Activated T-cell treated with anti-CD3 and anti-CD28 coated beads for 24 hours (primary cell): Measurements from ENCODE around the gene DMPK.
A peak's percentile ranks its signal among the peaks of the same experiment; 100 is the strongest.

Source experiments
- DNase-seq: peaks from one replicate; pipeline ENCODE4 v3.0.0-alpha.2; 2020; ENCODE audit warnings: low read depth

The DMPK gene

DNA sequence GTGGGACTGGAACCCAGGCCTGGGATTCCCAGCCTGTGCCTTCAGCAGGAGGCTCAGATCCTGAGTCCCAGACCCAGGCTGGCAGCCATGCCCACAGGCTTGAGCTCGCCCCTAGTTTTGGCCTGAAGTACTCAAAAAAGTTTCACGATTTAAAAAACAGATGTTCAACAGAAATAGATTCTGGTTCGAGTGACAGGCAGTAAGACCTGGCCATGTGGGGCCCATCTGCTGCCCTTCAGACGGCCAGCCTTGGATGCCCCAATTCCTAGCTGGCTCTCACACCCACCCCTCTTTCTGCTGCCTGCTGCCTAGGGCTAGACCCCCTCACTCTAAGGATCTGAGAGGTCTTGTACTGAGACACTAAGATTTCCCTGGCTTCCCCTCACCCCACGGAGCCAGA is 2.8 kb upstream of the DMPK start:
- no peak for DNase-seq

DNA sequence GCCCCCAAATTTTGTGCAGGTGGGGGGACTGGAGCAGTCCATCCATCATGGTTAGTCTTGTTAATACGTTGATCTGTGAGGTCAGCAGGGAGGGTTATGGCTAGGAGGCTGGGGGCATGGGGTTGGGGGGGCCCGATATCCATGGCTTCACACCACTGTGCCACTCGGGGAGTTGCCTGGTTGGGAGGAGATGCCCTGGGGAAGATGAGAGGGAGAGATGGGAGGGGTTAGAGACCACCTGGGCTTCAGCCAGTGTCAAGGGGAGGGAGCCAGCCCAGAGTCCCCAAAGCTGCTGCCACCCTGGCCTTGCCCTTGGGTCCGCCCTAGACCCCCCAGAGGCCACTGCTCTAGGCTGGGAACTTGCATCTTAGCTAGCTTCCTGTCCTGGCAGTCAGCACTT is 1.8 kb upstream of the DMPK start:
- no peak for DNase-seq

DNA sequence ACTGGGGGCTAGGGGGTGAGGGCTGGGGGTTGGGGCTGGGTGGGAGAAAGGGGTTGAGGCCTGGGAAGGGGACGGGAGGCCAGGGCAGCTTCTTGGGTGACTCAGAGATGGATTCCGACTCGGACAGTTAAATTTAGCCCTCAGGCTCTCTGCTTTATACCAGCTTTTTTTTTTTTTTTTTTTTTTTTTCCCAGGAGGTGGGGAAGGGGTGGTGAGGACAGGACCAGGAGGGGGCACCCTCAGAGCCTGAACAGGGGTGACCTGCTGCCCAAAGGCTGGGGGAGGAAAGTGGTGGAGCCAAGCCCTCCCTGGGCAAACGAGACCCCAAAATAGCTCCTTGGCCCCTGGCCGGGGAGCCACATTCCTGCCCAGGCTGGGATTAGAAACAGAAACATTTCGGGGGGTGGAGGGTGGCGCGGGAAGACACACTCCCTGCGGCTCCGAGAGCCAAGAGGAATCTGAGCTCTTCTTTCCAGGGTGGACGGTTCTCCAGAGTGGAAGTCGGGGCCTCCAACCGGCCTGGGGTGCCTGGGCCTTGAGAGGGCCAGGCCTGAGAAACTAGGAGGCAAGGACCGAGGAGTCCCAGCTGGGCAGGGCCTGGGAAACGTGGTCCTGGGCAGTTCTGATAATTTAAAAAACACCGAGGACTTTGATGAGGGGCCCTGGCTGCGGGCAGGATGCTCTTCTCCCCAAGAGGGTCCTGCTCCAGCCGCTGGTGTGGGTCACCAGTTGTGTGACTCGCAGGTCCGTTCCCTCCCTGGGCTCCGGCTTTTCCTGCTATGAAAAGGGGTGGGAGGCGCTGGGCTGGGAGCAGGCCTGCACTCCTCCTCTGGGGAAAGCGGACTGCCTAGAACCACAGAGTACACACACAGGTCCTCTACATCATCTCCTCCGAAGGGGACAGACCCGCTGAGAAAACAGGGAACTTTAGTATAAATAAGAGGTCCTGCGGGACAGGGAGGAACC is 813 bp upstream of the DMPK start:
- no peak for DNase-seq

DNA sequence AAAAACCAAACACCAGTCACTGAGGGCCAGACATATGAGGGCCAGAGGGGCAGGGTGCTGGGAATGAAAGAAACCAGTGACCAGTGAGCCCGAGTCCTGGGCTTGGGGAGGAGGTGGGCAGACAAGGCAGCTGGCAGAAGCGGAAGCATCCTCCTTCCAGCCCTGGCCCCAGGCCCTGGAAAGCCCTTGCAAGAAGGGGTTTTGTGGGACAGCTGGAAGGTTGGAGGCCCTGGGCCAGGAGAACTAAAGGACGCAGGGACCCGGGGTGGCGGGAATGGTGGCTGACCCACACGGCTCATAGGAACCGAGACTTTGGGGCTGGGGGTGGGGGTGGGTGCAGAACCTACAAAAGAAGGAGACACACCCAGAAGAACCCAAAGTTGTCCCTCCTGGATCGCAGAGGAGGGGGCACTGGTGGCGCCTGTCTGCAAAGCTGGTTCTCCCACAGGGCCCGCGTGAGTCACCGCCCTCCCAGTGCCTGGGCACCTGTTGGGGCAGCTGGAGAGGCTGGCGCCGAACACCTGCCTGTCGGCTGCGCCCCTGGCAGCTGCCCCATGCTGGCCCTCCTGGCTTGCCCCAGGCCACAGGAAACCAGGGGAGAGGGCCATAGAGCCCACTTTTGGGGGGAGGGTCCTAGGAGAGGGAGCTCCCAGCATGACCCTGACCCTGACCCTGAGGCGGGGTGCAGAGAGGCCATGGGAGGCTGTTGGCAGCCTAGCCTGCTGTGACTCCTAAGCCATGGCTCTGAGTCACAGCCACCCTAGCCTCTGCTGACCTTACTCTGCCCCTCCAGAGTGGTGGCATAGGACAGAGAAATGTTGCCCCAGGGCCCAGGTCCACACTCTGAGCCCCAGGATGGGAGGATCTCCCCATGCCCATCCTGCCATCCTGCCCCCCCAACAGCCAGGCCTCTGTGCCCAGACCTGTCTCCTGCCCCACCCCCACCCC is 802 bp downstream of the DMPK start:
- DNase-seq: no peak

DNA sequence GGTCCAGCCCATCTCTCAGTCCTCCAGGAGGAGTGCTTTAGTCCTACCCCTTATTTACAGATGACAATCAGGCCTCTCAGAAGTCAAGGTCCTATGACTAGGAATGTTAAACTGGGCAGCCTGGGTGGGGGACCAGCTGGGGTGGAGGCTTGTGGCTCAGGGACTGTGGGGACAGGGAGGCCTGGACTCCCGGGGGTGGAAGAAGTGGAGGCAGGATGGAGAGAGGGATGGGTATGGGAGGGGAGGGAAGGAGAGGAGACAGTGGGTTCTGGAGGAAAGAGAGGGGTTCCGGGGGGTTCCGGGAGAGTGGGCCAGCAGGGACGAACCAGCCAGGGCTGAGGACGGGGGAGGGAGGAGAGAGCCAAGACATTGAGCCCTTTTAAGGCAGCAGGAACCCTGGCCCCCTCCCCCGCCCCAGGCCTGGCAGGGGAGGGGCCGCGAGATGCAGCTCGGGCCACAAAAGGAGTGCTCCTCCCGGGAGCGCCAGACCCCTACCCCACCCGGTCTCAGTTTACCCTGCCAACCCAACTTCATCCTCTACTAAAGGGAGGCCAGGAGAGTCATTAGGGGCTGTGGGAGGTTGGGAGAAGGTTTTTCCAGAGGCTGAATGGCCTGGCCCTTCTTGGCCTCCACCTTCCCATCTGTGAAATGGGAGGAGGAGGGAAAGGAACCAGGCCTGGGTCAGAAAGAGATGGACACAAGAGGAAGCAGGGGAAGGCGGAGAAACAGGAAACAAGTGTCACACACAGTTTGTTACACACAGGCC is 1.7 kb downstream of the DMPK start:
- DNase-seq: no peak

DNA sequence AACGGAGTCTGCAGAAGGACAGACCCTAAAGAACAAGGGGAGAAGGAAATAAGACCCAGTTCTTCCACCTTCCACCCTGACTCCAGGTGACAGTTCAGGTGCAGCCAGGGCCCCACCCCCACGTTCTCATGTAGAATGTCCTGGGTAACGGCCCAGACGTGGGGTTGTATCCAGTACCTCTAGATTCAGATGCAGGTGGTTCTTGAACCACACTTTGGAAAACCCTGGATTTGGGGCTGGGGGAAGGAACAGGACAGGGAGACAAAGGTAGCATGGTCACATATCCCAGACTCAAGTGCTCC is 2.2 kb downstream of the DMPK start:
- no peak for DNase-seq

DNA sequence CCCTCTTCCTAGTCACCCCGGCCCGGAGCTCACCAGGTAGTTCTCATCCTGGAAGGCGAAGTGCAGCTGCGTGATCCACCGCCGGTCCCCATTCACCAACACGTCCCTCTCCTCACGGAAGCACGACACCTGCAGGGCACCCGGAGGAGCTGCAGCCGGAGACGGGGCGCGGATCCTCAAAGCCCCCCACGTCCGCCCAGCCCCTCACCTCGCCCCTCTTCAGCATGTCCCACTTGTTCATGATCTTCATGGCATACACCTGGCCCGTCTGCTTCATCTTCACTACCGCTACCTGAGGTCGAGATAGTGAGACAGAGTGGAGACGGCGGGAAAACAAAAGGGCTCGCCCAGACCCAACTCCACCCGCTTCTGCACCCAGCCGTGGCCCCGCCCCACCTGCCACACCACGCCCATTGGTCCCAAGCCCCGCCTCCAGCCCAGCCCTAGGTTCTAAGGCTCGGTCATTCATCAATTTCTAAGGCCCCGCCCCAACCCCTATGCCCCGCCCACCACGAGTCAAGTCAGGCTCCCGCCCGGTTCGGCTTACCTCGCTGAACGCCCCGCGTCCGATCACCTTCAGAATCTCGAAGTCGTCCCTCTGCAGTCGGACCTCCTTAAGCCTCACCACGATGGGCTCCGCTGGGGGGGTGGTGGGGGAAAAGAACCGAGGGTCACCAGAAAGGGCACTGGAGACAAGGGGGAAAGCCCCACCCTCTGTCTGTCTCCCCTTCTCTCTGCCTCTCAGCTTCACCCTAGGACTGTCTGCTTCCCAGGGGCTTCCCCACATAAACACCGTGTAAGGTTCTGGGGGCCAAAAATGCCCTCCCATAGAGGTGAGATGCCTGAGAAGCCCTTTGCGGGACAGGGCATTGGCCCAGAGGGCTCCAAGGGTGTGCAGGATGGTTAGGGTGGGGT is 2.8 kb downstream of the DMPK start:
- DNase-seq: peak; percentile 83

DNA sequence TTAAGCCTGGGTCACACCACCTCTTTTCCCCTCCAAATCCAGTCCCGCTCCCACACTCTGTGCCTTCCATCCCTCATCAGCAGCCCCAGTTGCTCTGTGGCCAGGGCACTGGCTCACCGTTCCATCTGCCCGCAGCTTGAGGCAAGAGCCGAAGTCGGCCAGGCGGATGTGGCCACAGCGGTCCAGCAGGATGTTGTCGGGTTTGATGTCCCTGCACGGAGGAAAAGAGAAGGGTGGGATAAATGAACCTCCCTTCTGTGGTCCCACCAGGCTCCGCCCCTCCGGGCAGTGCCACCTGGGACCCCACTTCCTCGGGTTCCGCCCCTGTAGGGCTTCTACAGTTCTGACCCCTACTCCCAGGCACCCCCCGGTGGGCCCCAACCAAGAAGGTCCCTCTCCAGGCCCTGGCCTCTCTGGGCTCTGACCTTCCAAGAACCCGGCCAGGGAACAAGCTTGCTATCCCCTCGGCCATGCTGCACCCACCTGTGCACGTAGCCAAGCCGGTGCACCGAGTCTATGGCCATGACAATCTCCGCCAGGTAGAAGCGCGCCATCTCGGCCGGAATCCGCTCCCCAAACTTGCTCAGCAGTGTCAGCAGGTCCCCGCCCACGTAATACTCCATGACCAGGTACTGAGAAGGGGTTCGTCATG is 4.2 kb downstream of the DMPK start:
- no peak for DNase-seq

DNA sequence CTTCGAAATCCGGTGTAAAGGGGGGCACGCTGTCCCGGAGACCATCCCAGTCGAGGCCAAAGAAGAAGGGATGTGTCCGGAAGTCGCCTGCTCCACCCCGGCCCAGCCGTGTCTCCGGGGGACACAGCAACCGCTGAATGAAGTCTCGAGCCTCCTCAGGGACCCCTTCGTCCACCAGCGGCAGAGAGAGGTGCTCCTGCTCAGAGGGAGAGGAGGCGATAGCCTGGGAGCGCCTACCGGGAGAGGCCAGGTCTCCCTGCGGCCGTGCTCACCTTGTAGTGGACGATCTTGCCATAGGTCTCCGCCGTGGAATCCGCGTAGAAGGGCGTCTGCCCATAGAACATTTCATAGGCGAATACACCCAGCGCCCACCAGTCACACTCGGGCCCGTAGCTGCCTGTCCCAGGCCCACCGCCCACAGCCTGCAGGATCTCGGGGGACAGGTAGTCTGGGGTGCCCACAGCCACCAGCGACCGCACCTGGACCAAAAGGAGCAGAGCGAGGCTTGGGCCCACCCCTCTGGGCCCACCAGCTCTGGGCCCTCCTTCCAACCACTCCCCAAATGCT is 4.8 kb downstream of the DMPK start:
- DNase-seq: no peak

DNA sequence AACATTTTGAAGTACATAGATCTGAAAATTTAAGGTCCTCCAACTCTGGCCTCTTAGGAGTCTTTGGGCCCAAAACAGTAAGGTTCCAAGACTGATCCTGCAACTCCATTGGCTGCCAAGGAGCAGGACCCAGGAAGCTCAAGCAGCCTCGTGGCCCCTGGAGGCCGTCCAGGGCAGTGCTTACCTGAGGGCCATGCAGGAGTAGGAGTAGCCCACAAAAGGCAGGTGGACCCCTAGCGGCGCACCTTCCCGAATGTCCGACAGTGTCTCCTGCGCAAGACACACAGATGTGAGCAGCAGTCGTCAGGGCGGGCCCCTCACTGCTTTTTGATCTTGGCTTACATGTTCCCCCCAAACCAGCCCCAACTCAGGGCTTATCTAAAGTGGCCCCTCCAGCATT is 7.5 kb downstream of the DMPK start:
- DNase-seq: no peak

DNA sequence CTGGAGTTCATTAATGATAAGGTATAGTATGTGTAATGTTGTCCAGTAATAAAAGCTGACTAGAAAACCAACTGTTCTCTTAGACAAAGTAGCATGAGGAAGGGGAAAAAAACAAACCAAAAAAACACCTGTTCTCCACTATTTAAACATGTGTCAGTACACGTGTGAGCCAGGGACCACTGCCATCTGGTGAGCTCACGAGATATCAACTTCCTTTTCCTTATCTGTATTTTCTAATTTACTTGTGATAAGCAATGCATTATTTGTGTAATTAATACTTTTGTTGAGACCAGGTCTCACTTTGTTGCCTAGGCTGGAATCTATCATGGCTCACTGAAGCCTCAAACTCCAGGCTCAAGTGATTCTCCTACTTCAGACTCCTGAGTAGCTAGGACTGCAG is 8.9 kb downstream of the DMPK start:
- no peak for DNase-seq

DNA sequence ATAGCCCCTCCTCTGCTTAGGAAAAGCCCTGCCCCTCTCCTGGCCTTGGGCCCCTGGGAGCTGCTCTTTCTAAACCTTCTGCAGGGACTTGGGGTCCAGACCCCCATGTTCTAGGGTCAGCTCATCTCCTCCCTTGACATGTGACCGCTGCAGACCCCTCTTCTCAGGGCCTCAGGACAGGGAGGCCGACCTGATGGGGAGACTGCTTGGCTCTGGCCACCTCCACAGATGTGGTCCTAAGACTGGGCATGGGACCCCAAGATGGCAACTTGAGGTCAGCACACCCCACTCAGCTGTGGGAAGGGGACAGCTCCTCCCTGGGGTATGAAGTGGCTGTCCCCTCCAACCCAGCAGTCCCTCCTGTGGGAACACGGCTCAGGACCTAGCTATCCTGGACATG is 9.4 kb downstream of the DMPK start:
- no peak for DNase-seq

DNA sequence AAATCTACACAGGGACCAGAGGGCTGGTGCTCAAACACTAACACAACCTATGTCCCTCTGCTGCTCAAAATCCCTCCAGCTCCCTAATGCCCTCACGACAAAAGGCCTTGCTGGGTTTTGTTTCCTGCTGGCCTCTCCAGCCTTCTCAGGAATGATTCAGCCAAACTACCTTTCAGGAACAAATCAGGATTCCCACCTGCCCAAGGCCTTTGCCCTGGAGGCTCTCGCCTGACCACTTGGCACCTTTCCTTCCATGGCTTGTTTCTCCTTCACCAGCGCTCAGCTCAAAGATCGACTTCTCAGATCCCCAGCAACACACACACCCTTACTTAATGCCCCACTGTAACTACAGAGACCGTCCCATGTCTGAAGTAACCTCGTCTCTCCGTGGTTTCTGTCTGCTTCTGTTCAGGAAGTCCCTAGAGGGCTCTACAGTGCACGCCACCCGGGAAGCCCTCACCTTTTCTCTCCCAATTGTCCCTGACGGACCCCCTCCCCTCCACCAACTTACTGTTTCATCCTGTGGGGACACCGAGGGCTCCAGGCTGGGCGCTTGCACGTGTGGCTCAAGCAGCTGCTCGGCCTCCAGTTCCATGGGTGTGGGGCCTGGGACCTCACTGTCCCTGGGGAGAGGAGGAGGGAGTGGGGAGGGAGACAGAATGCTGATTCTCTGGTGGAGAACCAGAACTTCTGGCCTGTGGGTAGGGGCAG is 10.0 kb downstream of the DMPK start:
- no peak for DNase-seq

DNA sequence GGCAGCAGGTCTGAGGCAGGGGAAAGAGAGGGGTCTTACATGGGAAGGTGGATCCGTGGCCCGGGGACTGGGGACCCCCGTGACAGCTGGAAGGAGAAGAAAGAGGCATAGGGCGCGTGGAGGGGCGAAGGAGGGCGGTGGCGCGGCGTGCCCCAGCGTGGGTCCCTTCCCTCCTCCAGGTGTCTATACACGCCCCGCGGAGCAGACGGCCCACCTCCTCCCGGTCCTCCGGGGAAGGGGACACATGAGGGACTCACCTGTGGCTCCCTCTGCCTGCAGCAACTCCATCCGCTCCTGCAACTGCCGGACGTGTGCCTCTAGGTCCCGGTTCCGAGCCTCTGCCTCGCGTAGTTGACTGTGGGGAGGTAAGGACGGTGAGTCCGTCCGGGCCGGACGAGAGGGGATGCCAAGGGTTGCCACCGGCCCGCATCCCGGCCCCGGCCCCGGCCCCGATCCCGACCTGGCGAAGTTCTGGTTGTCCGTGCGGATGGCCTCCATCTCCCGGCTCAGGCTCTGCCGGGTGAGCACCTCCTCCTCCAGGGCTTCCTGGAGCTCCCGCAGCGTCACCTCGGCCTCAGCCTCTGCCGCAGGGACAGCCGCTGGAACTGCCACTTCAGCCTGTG is 10.9 kb downstream of the DMPK start:
- DNase-seq: no peak

DNA sequence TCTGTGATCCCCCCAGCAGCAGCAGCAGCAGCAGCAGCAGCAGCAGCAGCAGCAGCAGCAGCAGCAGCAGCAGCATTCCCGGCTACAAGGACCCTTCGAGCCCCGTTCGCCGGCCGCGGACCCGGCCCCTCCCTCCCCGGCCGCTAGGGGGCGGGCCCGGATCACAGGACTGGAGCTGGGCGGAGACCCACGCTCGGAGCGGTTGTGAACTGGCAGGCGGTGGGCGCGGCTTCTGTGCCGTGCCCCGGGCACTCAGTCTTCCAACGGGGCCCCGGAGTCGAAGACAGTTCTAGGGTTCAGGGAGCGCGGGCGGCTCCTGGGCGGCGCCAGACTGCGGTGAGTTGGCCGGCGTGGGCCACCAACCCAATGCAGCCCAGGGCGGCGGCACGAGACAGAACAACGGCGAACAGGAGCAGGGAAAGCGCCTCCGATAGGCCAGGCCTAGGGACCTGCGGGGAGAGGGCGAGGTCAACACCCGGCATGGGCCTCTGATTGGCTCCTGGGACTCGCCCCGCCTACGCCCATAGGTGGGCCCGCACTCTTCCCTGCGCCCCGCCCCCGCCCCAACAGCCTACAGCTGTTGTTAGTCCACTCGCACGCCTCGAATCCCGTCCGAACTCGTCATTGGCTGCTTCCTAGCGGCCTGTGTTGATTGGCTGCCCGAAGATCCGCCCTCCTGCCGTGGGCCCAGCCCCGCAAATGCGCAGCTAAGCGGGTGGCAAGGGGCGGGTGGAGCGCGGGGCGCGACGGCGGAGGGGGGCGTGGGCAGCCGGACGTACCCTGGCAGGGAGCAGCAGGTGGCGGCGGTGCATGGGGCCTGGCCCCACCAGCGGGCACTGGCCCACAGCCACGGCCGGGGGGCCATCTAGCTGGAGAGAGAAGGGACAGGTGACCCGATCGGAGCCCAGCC is 11.8 kb downstream of the DMPK start:
- DNase-seq: peak; percentile 84

DNA sequence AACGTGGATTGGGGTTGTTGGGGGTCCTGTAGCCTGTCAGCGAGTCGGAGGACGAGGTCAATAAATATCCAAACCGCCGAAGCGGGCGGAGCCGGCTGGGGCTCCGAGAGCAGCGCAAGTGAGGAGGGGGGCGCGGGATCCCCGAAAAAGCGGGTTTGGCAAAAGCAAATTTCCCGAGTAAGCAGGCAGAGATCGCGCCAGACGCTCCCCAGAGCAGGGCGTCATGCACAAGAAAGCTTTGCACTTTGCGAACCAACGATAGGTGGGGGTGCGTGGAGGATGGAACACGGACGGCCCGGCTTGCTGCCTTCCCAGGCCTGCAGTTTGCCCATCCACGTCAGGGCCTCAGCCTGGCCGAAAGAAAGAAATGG is 12.5 kb downstream of the DMPK start:
- DNase-seq: peak; percentile 21

DNA sequence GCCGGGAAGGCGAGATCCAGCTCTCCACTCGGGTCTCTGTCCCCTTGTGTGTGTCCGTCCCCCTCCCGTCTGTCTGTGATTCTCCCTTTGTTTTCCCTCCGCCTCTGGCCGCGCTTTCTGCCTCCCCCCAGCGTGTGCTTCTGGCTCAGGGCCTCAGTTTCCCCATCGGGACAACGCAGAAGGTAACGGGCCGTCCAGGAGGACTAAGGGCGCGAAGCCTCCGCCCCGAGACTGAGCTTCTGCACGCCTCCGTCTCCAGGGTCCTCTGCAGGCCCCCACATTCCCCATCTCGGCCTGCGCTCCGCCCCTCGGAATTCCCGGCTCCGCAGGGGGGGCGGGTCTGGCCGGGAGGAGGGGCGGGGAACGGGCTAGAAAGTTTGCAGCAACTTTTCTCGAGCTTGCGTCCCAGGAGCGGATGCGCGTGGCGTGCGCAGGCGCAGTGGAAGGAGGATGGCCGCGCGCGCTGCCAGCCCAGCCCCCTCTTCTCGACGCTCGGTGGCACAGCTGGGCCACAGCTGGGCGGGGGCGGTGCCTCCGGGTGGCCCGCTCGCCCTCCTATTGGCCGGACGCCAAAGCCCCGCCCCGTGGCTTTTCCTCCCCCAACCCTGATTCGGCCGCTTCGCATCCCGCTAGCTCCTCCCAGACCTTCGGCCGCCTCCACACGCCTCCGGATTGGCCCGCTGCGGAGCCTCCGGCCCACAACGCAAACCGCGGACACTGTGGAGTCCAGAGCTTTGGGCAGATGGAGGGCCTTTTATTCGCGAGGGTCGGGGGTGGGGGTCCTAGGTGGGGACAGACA is 13.1 kb downstream of the DMPK start, which contains the start of gene SIX5:
Gene SIX5, minus strand, starts transcription at position 269 of the 799 bp plus-strand sequence. CDS start 408 bp downstream, outside the sequence.
- DNase-seq: peak; percentile 89
